GM12878 (cell line): ENCODE data around the gene VPS13C. TPM values are rescaled to one million over a fixed set of nuclear protein-coding genes. Genes with fewer than 3 reads are reported as not detected.

Source experiments
- ATAC-seq: fragments of 200-7000 bp; cut with Tn5 transposase; 3 replicates; pipeline ENCODE4 v1.9.1; 2020; ENCODE audit warnings: mild to moderate bottlenecking, moderate library complexity
- BruUV-seq: library from RNA; stranded (reverse); fragments of 400-500 nt; replicated peaks from 2 replicates; lab custom pipeline; 2021; lab: Mats Ljungman, UMichigan
- CTCF ChIA-PET: fragments of 300-600 bp; sonication (Branson Sonifier 250); formaldehyde crosslinking; extraction: SDS; loops from one replicate; lab custom pipeline; 2021; ENCODE audit warnings: inconsistent platforms; lab: Yijun Ruan, JAX
- POLR2A ChIA-PET: fragments of 350-600 bp; formaldehyde crosslinking; extraction: SDS; loops from one replicate; lab custom pipeline; 2021; ENCODE audit warnings: inconsistent platforms; lab: Charles Lee
- RAD21 ChIA-PET: fragments of 300-600 bp; sonication (Branson Sonifier 250); formaldehyde crosslinking; loops from one replicate; lab custom pipeline; 2023; ENCODE audit warnings: antibody characterized with exemption; ENCODE audit not compliant: unreplicated experiment; lab: Charles Lee
- SMC1A ChIA-PET: fragments of 300-600 bp; sonication (Branson Sonifier 250); formaldehyde crosslinking; loops from one replicate; lab custom pipeline; 2023; ENCODE audit not compliant: unreplicated experiment, uncharacterized antibody; lab: Charles Lee
- DNase-seq: peaks from one replicate; pipeline ENCODE4 v3.0.0-alpha.2; 2011; ENCODE audit warnings: low read depth, low spot score
- FAIRE-seq: peaks from 3 replicates; lab custom pipeline; 2011; peaks lifted over from hg19 to GRCh38; lab: Jason Lieb, UNC
- H2AFZ ChIP-seq: 2 replicates; pipeline ENCODE4 v1.6.0; 2011; ENCODE audit warnings: low read depth, low read length, control low read depth; ENCODE audit not compliant: control insufficient read depth
- H3K27ac ChIP-seq: 2 replicates; pipeline ENCODE4 v1.5.1; 2011; ENCODE audit warnings: control low read depth; ENCODE audit not compliant: control insufficient read depth, insufficient read depth
- H3K27me3 ChIP-seq, 2 experiments: replicated peaks in 1 of 2; 2 replicates each; pipeline versions ENCODE4 v1.6.0 to v1.6.1; 2011; ENCODE audit warnings: low read length in 1 of 2; ENCODE audit not compliant: control insufficient read depth in 2 of 2, insufficient read depth in 2 of 2
- H3K36me3 ChIP-seq, 2 experiments: 2 replicates each; pipeline ENCODE4 v1.5.1; 2011; ENCODE audit warnings: low read length in 1 of 2; ENCODE audit not compliant: control insufficient read depth in 2 of 2, insufficient read depth in 2 of 2
- H3K4me1 ChIP-seq: 2 replicates; pipeline ENCODE4 v1.6.1; 2011; ENCODE audit warnings: mild to moderate bottlenecking, low read length, moderate library complexity, mixed read lengths; ENCODE audit not compliant: control insufficient read depth, insufficient read depth
- H3K4me2 ChIP-seq: 2 replicates; pipeline ENCODE4 v1.6.0; 2011; ENCODE audit warnings: control low read depth; ENCODE audit not compliant: control insufficient read depth, insufficient read depth
- H3K4me3 ChIP-seq: fragments of 200-600 bp; sonication (generic); 2 replicates; pipeline ENCODE4 v1.5.1; 2016
- H3K79me2 ChIP-seq: 2 replicates; pipeline ENCODE4 v1.6.0; 2011; ENCODE audit warnings: low read length; ENCODE audit not compliant: control insufficient read depth, insufficient read depth
- H3K9ac ChIP-seq: 2 replicates; pipeline ENCODE4 v1.8.0; 2011; ENCODE audit warnings: low read length, control low read depth, mixed read lengths; ENCODE audit not compliant: control insufficient read depth, insufficient read depth
- H3K9me3 ChIP-seq: replicated peaks from 3 replicates; pipeline ENCODE4 v1.5.1; 2011; ENCODE audit warnings: mild to moderate bottlenecking, low read length; ENCODE audit not compliant: control insufficient read depth, insufficient read depth
- H4K20me1 ChIP-seq: 2 replicates; pipeline ENCODE4 v1.6.0; 2011; ENCODE audit not compliant: control insufficient read depth, insufficient read depth
- ASH2L ChIP-seq: fragments of 300-600, 200-600 bp; sonication (generic); IDR thresholded peaks from 2 replicates; pipeline ENCODE4 v1.6.1; 2017; ENCODE audit warnings: low read depth, mild to moderate bottlenecking, borderline replicate concordance
- CHD1 ChIP-seq: IDR thresholded peaks from 2 replicates; pipeline ENCODE4 v1.6.1; 2012; ENCODE audit warnings: low read depth, low read length, improper control_type of control experiment
- ESRRA ChIP-seq: IDR thresholded peaks from 2 replicates; pipeline ENCODE4 v1.6.1; 2012; ENCODE audit warnings: mild to moderate bottlenecking, low read length, improper control_type of control experiment
- HSF1 ChIP-seq: fragments of 150-350 bp; IDR thresholded peaks from 2 replicates; pipeline ENCODE4 v1.6.1; 2014; ENCODE audit warnings: mild to moderate bottlenecking, low read depth, low read length
- MEF2B ChIP-seq: fragments of 450-650 bp; IDR thresholded peaks from 2 replicates; pipeline ENCODE4 v1.6.1; 2018; ENCODE audit warnings: mild to moderate bottlenecking, moderate library complexity; ENCODE audit not compliant: partially characterized antibody, poor library complexity, severe bottlenecking
- NFYA ChIP-seq: IDR thresholded peaks from 2 replicates; pipeline ENCODE4 v1.6.1; 2011; ENCODE audit warnings: low read depth, mild to moderate bottlenecking, low read length, improper control_type of control experiment, borderline replicate concordance
- ZSCAN29 ChIP-seq: fragments of 450-650 bp; IDR thresholded peaks from 2 replicates; pipeline ENCODE4 v1.6.1; 2017; ENCODE audit warnings: mild to moderate bottlenecking, moderate library complexity
- WGBS: methylation state at CpG from one replicate; pipeline ENCODE4 v1.1.6; 2016; ENCODE audit warnings: low lambda C conversion rate; ENCODE audit not compliant: insufficient replicate concordance, insufficient coverage; ENCODE audit errors: missing lambda C conversion rate; 5-methylcytosine and 5-hydroxymethylcytosine counted together
- in situ Hi-C: fragments of 300-500 bp; cut with MboI; formaldehyde crosslinking; loops from 9 replicates; pipeline ENCODE4 v1.14.3; 2018; ENCODE audit warnings: mixed read lengths
- intact Hi-C: fragments of 100-400 bp; cut with micrococcal nuclease; formaldehyde crosslinking; loops from one replicate; pipeline ENCODE4 v1.14.2; 2022; ENCODE audit not compliant: unreplicated experiment
- polyA plus RNA-seq, 11 experiments: library from polyadenylated mRNA; depleted of rRNA in 4 of 11; unstranded in 6 of 11; stranded (reverse) in 5 of 11; fragments of >200 nt; fragmentation: Nextera tagmentation in 4 of 11; fragmentation: Illumina TruSeq in 1 of 11; extraction: Ambion mirVana in 4 of 11; extraction: Trizol in 1 of 11; gene quantifications; 1 replicate in 1 of 11; 2 replicates in 10 of 11; pipeline versions ENCODE4 v1.2.1 to v1.2.3, GENCODE V29; 2011 to 2016; ENCODE audit warnings: inconsistent platforms in 2 of 11, missing spikeins in 2 of 11, low read depth in 1 of 11
- total RNA-seq, 4 experiments: library from RNA; depleted of rRNA in 3 of 4; stranded (reverse); fragments of >200 nt in 3 of 4; fragmentation: Illumina TruSeq in 1 of 4; extraction: Trizol in 1 of 4; gene quantifications; 2 replicates each; pipeline versions ENCODE4 v1.2.1 to v1.2.3, GENCODE V29; 2013 to 2021

VPS13C gene
- total and polyA plus RNA-seq, 10 of the 15 experiments (the other 5 are each of a cell fraction or from before 2014, with no cell fraction given), result 9.3 to 53.1 (median 31.8) TPM

GRCh38 chr15:62090988-62091387, 30.7 kb upstream of the VPS13C start:
- WGBS, result 64% methylated on average over 7 of the region's 7 CpGs
- Histone ChIP-seq H3K4me1 (no peaks in the 10 kb centered on the region), H3K9me3 (no peaks in the 10 kb centered on the region), H3K4me2 (no peak overlapping the region), H3K79me2 (no peaks in the 10 kb centered on the region), H3K27me3 (no peaks in the 10 kb centered on the region; a peak in 1 of 4 replicates), H3K36me3 (no peaks in the 10 kb centered on the region), H4K20me1 (no peaks in the 10 kb centered on the region), H3K4me3 (no peak overlapping the region), H3K9ac (no peak overlapping the region), H2AFZ (no peak overlapping the region), H3K27ac (no peak overlapping the region)
- TF ChIP-seq ZSCAN29, result no peak
- TF ChIP-seq HSF1, result no peak
- TF ChIP-seq CHD1, result no peak
- TF ChIP-seq MEF2B, result no peak
- no peak for TF ChIP-seq ESRRA
- TF ChIP-seq NFYA, result no peak
- TF ChIP-seq ASH2L, result no peak
- in situ Hi-C loops, result no loop called here
- ChIA-PET RAD21 (no interaction called here), POLR2A (no interaction called here), SMC1A (interaction anchor here (1.0 kb wide), 1 partner anchor 8 kb away, joined by 3 read pairs; no protein-coding TSS in a partner anchor), CTCF (interaction anchor here (0.5 to 1.2 kb wide), 2 partner anchors 10 to 17 kb away, joined by 4 read pairs; no protein-coding TSS in a partner anchor)
- no TSS peak for BruUV-seq
- no peak for ATAC-seq
- intact Hi-C loops, result no loop called here
- DNase-seq, result no peak
- FAIRE-seq, result no peak
